Heart right ventricle (tissue), 16 donors: ENCODE data around the gene NUDT9. TPM values are rescaled to one million over a fixed set of nuclear protein-coding genes. Genes with fewer than 3 reads are reported as not detected.
"Not testable (repeated sequence)": the region's sequence is repeated elsewhere in the genome, so short reads cannot be mapped to it uniquely, and the experiment has no call there.

ENCODE experiments used
- ATAC-seq, 8 donors: fragments of 200-7000 bp; cut with Tn5 transposase; one replicate each; pipeline ENCODE4 v1.9.1; 2020; ENCODE audit warnings: mild to moderate bottlenecking in 8 of 8, moderate library complexity in 8 of 8, moderate number of reproducible peaks in 1 of 8
- DNase-seq, 2 donors: peaks; one replicate each; pipeline ENCODE4 v3.0.0-alpha.2; 2020
- H3K27ac ChIP-seq, 10 donors: fragments of 200-600 bp; sonication (generic) in 2 of 10; one replicate each; pipeline versions ENCODE4 v1.5.0 to v1.8.0; 2020 to 2022; ENCODE audit warnings: mild to moderate bottlenecking in 3 of 10
- H3K27me3 ChIP-seq, 7 donors: fragments of 200-600 bp; one replicate each; pipeline ENCODE4 v1.8.0; 2021 to 2022; ENCODE audit warnings: mild to moderate bottlenecking in 2 of 7
- H3K36me3 ChIP-seq, 9 donors: fragments of 200-600 bp; sonication (generic) in 1 of 9; one replicate each; pipeline versions ENCODE4 v1.5.0 to v1.8.0; 2020 to 2022; ENCODE audit warnings: mild to moderate bottlenecking in 2 of 9
- H3K4me1 ChIP-seq, 9 donors: fragments of 200-600 bp; sonication (generic) in 1 of 9; one replicate each; pipeline versions ENCODE4 v1.5.0 to v1.8.0; 2020 to 2022; ENCODE audit warnings: mild to moderate bottlenecking in 4 of 9
- H3K4me3 ChIP-seq, 10 donors: fragments of 200-600 bp; sonication (generic) in 2 of 10; one replicate each; pipeline versions ENCODE4 v1.5.0 to v1.8.0; 2020 to 2022; ENCODE audit warnings: mild to moderate bottlenecking in 7 of 10, moderate library complexity in 2 of 10
- H3K9me3 ChIP-seq, 11 donors: fragments of 200-600 bp in 10 of 11; sonication (generic) in 2 of 11; one replicate each; pipeline versions ENCODE4 v1.5.0 to v1.8.0; 2013 to 2022; ENCODE audit warnings: mild to moderate bottlenecking in 2 of 11, control low read depth in 1 of 11, moderate library complexity in 1 of 11
- CTCF ChIP-seq, 9 donors: fragments of 200-600 bp; sonication (generic) in 2 of 9; IDR thresholded peaks; one replicate each; pipeline versions ENCODE4 v1.5.0 to v1.8.0; 2021 to 2022; ENCODE audit warnings: antibody characterized with exemption in 9 of 9, mild to moderate bottlenecking in 5 of 9, moderate library complexity in 1 of 9
- whole genome bisulfite sequencing, 2 donors: extraction: QIAGEN DNeasy Blood & Tissue Kit; methylation state at CpG; one replicate each; pipeline ENCODE4 v1.1.7; 2013; ENCODE audit warnings: inconsistent platforms in 1 of 2; 5-methylcytosine and 5-hydroxymethylcytosine counted together
- intact Hi-C, 10 donors: fragments of 100-400 bp; cut with DNase I; formaldehyde crosslinking; loops; one replicate each; pipeline versions ENCODE4 v1.11.1 to v1.14.2; 2022
- polyA plus RNA-seq, 2 donors: library from polyadenylated mRNA; stranded (reverse); fragments of 200-250 nt; gene quantifications; one replicate each; pipeline ENCODE4 v1.2.3, GENCODE V29; 2013
- total RNA-seq, 10 donors: library from RNA; stranded (reverse); fragmentation: NEBNext Ultra II Directional in 3 of 10; extraction: Animal tissue kit (Norgen Biotek cat#: 25700) in 3 of 10; gene quantifications; one replicate each; pipeline versions ENCODE4 v1.2.1 to v1.2.4, GENCODE V29; 2021 to 2023
- donor health status: Arrhythmogenic right ventricular cardiomyopathy.
- donor health status: ischemic (EF 13 %, LVEDD 7.1; RV severe dilation, severe dysfunction).
- donor health status: healthy with polysubstance abuse.
- donor health status: DM: no; HTN: yes; CAD: no.
- donor health status: DM: no; HTN: no; CAD: no.
- donor health status: ischemic (EF 25% LVEDD 6.9; RV normal size, moderate dysfunction).
- donor health status: ischemic (EF 25% LVEDD 5.7; RV mildly dilated, moderate dysfunction).
- donor health status: healthy.
- donor health status: DM: yes; HTN: yes; CAD: no.
- donor health status: Ischemic cardiomyopathy.
- donor health status: ischemic (EF 35%, LVEDD 5.7; RV mildly dilated, moderate dysfunction).
- donor health status: nonischemic (EF 11% LVEDD 7.7; RV severe dilation, severe dysfunction).
- donor health status: DM: yes; HTN: yes; CAD: no.
- donor health status: PGD.
- donor health status: ischemic (EF 29% LVEDD 5.4; RV normal size, mild dysfunction).
- donor health status: nonischemic (EF 23%, LVEDD 6.1; RV moderate dilation, normal function).

Gene NUDT9
- total and polyA plus RNA-seq, 12 donors: 24.1 to 56.0 (median 29.2) TPM

GRCh38 chr4:87489678-87490077 is 67.3 kb downstream of the NUDT9 start:
- no peaks in the 10 kb centered on the region for H3K27me3 ChIP-seq
- intact Hi-C loops: loop anchor here in 3 of 10 donors (5.0 kb wide), 3 partner anchors 33 to 338 kb away; partner anchors contain the start of gene SPARCL1 (in 1 of the 3)
- ATAC-seq (peak; percentile 78 to 96 (median 91)), DNase-seq (peak in 1 of 2 donors; percentile 48)
- H3K9me3 ChIP-seq: peaks cover 0 to 16% (median 0%) of the 10 kb centered on the region in 11 donors
- no peak for TF ChIP-seq CTCF (IDR thresholded peaks at IDR 0.05)
- WGBS, 2 donors: 64 to 68% methylated on average over 2 of the region's 2 CpGs
- H3K4me3 ChIP-seq: no peak overlapping the region
- peak overlapping the region; percentile 51 to 80 (median 70) for H3K27ac ChIP-seq
- H3K4me1 ChIP-seq: peaks cover 5 to 56% (median 26%) of the 10 kb centered on the region in 9 donors
- peaks cover 0 to 77% (median 48%) of the 10 kb centered on the region in 9 donors for H3K36me3 ChIP-seq

GRCh38 chr4:87490664-87491369 is 68.4 kb downstream of the NUDT9 start:
- peaks cover 0 to 10% (median 0%) of the 10 kb centered on the region in 11 donors for H3K9me3 ChIP-seq
- 57 to 63% methylated on average over 1 of the region's 1 CpG for WGBS, 2 donors
- intact Hi-C loops: loop anchor here in 2 of 10 donors (1.0 to 5.0 kb wide), 3 partner anchors 35 to 336 kb away; partner anchors contain the start of gene SPARCL1 (in 1 of the 2)
- no peak overlapping the region for H3K4me3 ChIP-seq
- ATAC-seq (no peak), DNase-seq (no peak)
- no peak for TF ChIP-seq CTCF (IDR thresholded peaks at IDR 0.05)
- no peaks in the 10 kb centered on the region for H3K27me3 ChIP-seq
- peaks cover 5 to 56% (median 26%) of the 10 kb centered on the region in 9 donors for H3K4me1 ChIP-seq
- peaks cover 0 to 87% (median 52%) of the 10 kb centered on the region in 9 donors for H3K36me3 ChIP-seq
- H3K27ac ChIP-seq: peak overlapping the region; percentile 12 to 79 (median 65)

- Histone ChIP-seq H3K4me1 (peaks cover 5 to 56% (median 26%) of the 10 kb centered on the region in 9 donors), H3K4me3 (no peak overlapping the region), H3K36me3 (peaks cover 0 to 93% (median 56%) of the 10 kb centered on the region in 9 donors), H3K27me3 (no peaks in the 10 kb centered on the region), H3K27ac (peak overlapping the region in 5 of 10 donors; percentile 58 to 79 (median 72)), H3K9me3 (peaks cover 0 to 10% (median 0%) of the 10 kb centered on the region in 11 donors)
- no peak for TF ChIP-seq CTCF (IDR thresholded peaks at IDR 0.05)
- no peak for DNase-seq
- ATAC-seq: no peak
- intact Hi-C loops: loop anchor here in 2 of 10 donors (1.0 to 5.0 kb wide), 3 partner anchors 35 to 336 kb away; partner anchors contain the start of gene SPARCL1 (in 1 of the 2)
- WGBS, 2 donors: 67 to 84% methylated on average over 2 of the region's 2 CpGs
These were observed 69.1 kb downstream of the NUDT9 start for GRCh38 chr4:87491436-87491835.

GRCh38 chr4:87491851-87492250 is 69.5 kb downstream of the NUDT9 start:
- not testable (repeated sequence) for H3K4me3 ChIP-seq, H3K27me3 ChIP-seq, H3K9me3 ChIP-seq, DNase-seq, ATAC-seq
- peaks cover 0 to 97% (median 56%) of the 10 kb centered on the region in 9 donors for H3K36me3 ChIP-seq
- H3K4me1 ChIP-seq: peaks cover 5 to 56% (median 26%) of the 10 kb centered on the region in 9 donors
- intact Hi-C loops: loop anchor here in 2 of 10 donors (1.0 to 5.0 kb wide), 3 partner anchors 34 to 335 kb away; partner anchors contain the start of gene SPARCL1 (in 1 of the 2)
- WGBS, 2 donors: 77 to 79% methylated on average over 2 of the region's 2 CpGs
- peak overlapping the region in 4 of 10 donors; percentile 2 to 79 (median 58) for H3K27ac ChIP-seq
